HG03378 (cell line): ENCODE results near the gene SHISA9.

Experiments
- ATAC-seq: cut with Tn5 transposase; IDR thresholded peaks from one replicate; pipeline ENCODE4 v1.9.1; 2021; ENCODE audit warnings: mild to moderate bottlenecking, moderate library complexity; ENCODE audit not compliant: unreplicated experiment

SHISA9 gene

GRCh38 chr16:13245713-13246377 is 344.4 kb downstream of the SHISA9 start:
- no peak for ATAC-seq

GRCh38 chr16:13254998-13255614 is 353.7 kb downstream of the SHISA9 start:
- no peak for ATAC-seq

- ATAC-seq, result no peak
Observed at GRCh38 chr16:13262270-13263090, 361.1 kb downstream of the SHISA9 start.

GRCh38 chr16:13264749-13265552 is 363.6 kb downstream of the SHISA9 start:
- ATAC-seq, result no peak

- ATAC-seq, result no peak
Observed at GRCh38 chr16:13269359-13269758, 368.0 kb downstream of the SHISA9 start.

GRCh38 chr16:13269905-13270528 is 368.6 kb downstream of the SHISA9 start:
- no peak for ATAC-seq

- no peak for ATAC-seq
Observed at GRCh38 chr16:13270602-13271001, 369.2 kb downstream of the SHISA9 start.

GRCh38 chr16:13289515-13289914 is 388.1 kb downstream of the SHISA9 start:
- no peak for ATAC-seq
